Measurements from ENCODE around the gene TTC21B.

DNA sequence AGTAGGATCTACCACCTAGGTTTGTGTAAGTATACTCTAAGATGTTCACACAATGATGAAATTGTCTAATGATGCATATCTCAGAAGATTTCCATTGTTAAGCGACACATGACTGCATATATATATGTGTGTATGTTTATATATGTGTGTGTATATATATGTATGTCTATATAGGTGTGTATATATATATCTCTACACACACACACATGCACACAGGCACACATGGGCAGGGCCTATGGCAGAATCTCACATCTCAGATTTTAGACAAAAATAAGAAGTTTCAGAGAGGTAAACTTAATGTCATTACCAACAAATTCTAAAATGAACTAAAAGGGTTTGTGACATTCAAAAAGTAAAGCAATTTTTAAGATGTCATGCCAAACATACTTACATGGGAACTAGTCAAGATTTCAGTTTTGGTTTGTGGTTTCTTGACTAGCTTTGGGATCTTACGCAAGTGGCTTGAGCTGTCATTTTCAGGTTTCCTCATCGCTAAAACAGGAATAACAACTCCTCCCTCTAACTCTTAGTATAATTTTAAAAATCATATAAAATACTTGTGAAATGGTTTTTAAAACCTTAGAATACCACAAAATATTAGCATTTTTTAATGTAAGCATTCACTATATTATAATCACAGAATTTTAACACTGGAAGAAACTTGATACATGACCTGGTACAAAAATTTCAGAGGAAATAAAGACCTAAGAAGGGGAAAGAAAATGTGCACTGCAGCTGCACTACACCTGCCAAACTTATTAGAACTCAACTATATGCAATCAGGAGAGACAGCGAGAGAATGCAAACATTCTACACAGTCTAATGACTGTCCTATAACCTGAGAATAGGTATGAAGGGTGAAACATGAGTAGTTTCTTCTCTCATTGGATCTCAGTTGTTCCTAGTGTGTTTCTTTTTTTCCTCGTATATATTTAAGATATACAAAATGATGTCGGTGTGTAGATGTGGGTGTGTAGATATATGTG lies 75.7 kb downstream of the TTC21B start:
- TF ChIP-seq, protein P1, sequence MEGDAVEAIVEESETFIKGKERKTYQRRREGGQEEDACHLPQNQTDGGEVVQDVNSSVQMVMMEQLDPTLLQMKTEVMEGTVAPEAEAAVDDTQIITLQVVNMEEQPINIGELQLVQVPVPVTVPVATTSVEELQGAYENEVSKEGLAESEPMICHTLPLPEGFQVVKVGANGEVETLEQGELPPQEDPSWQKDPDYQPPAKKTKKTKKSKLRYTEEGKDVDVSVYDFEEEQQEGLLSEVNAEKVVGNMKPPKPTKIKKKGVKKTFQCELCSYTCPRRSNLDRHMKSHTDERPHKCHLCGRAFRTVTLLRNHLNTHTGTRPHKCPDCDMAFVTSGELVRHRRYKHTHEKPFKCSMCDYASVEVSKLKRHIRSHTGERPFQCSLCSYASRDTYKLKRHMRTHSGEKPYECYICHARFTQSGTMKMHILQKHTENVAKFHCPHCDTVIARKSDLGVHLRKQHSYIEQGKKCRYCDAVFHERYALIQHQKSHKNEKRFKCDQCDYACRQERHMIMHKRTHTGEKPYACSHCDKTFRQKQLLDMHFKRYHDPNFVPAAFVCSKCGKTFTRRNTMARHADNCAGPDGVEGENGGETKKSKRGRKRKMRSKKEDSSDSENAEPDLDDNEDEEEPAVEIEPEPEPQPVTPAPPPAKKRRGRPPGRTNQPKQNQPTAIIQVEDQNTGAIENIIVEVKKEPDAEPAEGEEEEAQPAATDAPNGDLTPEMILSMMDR (IDR thresholded peaks at IDR 0.05), result no peak
- no peak for TF ChIP-seq POLR2A (IDR thresholded peaks at IDR 0.05)
